DOHH2 (cell line): ENCODE results near the gene GINS2.

Experiments
- H3F3A ChIP-seq: fragments of 200-600 bp; sonication (generic), shearing (Covaris generic); 2 replicates; pipeline ENCODE4 v1.6.0; 2016; ENCODE audit warnings: antibody characterized with exemption, mild to moderate bottlenecking; ENCODE audit not compliant: control insufficient read depth, insufficient read depth
- H3K27ac ChIP-seq: fragments of 200-600 bp; sonication (generic); 2 replicates; pipeline ENCODE4 v1.5.1; 2014; ENCODE audit warnings: low read depth, mild to moderate bottlenecking, low read length, moderate library complexity
- H3K27me3 ChIP-seq: fragments of 200-600 bp; sonication (generic); 2 replicates; pipeline ENCODE4 v1.6.1; 2014; ENCODE audit warnings: mild to moderate bottlenecking, low read length, mixed read lengths; ENCODE audit not compliant: control insufficient read depth
- H3K36me3 ChIP-seq: fragments of 200-600 bp; sonication (generic); 2 replicates; pipeline ENCODE4 v1.6.1; 2014; ENCODE audit warnings: mild to moderate bottlenecking, low read length, moderate library complexity, mixed read lengths; ENCODE audit not compliant: control insufficient read depth
- H3K4me1 ChIP-seq: fragments of 200-600 bp; sonication (generic); 2 replicates; pipeline ENCODE4 v1.6.1; 2014; ENCODE audit warnings: mild to moderate bottlenecking, low read length, mixed read lengths; ENCODE audit not compliant: control insufficient read depth
- H3K4me2 ChIP-seq: fragments of 200-600 bp; sonication (generic); 2 replicates; pipeline ENCODE4 v1.6.0; 2014; ENCODE audit warnings: mild to moderate bottlenecking, low read length, moderate library complexity
- H3K4me3 ChIP-seq: fragments of 200-600 bp; sonication (generic); 2 replicates; pipeline ENCODE4 v1.5.1; 2014; ENCODE audit warnings: mild to moderate bottlenecking, low read length, mixed read lengths
- H3K79me2 ChIP-seq: fragments of 200-600 bp; sonication (generic); 2 replicates; pipeline ENCODE4 v1.6.1; 2014; ENCODE audit warnings: mild to moderate bottlenecking, low read length, mixed read lengths; ENCODE audit not compliant: control insufficient read depth
- H3K9me2 ChIP-seq: fragments of 200-600 bp; sonication (generic); replicated peaks from 2 replicates; pipeline ENCODE4 v1.6.1; 2014; ENCODE audit warnings: mild to moderate bottlenecking, low read length, mixed read lengths; ENCODE audit not compliant: control insufficient read depth
- H3K9me3 ChIP-seq: fragments of 200-600 bp; sonication (generic); 2 replicates; pipeline ENCODE4 v1.6.1; 2014; ENCODE audit warnings: antibody characterized with exemption, low read length, mixed read lengths; ENCODE audit not compliant: control insufficient read depth, insufficient read depth
- H4K20me1 ChIP-seq: fragments of 200-600 bp; sonication (generic); 2 replicates; pipeline ENCODE4 v1.6.0; 2014; ENCODE audit warnings: low read depth, mild to moderate bottlenecking, antibody characterized with exemption, low read length, moderate library complexity; ENCODE audit not compliant: control insufficient read depth, insufficient read depth
- EZH2phosphoT487 ChIP-seq: fragments of 200-600 bp; sonication (generic); IDR thresholded peaks from 2 replicates; pipeline ENCODE4 v1.6.1; 2017; ENCODE audit warnings: borderline replicate concordance, mild to moderate bottlenecking, antibody characterized with exemption, low read length, moderate library complexity, mixed read lengths
- TF ChIP-seq, protein P1 (sequence below): fragments of 200-600 bp; sonication (generic); IDR thresholded peaks from one replicate; pipeline ENCODE4 v1.5.1; 2014; ENCODE audit warnings: antibody characterized with exemption, mild to moderate bottlenecking, low read depth, low read length; ENCODE audit not compliant: poor library complexity, severe bottlenecking

The GINS2 gene

GRCh38 chr16:85675251-85675874, 13.4 kb downstream of the GINS2 start:
- Histone ChIP-seq H3K36me3 (peaks cover 94% of the 10 kb centered on the region), H3K4me3 (no peak overlapping the region), H3K27ac (no peak overlapping the region), H3K79me2 (peaks cover 6% of the 10 kb centered on the region; the same call in 1 of the 2 replicates), H3K9me3 (no peaks in the 10 kb centered on the region), H3K4me2 (no peak overlapping the region), H3F3A (peaks cover 4% of the 10 kb centered on the region; the same call in 1 of the 2 replicates), H3K27me3 (no peaks in the 10 kb centered on the region), H4K20me1 (0 out of 2 replicates have a peak, but pooled peaks cover 3% of the 10 kb centered on the region), H3K9me2 (no peaks in the 10 kb centered on the region), H3K4me1 (no peaks in the 10 kb centered on the region)
- TF ChIP-seq EZH2phosphoT487: no peak
- TF ChIP-seq, protein P1, sequence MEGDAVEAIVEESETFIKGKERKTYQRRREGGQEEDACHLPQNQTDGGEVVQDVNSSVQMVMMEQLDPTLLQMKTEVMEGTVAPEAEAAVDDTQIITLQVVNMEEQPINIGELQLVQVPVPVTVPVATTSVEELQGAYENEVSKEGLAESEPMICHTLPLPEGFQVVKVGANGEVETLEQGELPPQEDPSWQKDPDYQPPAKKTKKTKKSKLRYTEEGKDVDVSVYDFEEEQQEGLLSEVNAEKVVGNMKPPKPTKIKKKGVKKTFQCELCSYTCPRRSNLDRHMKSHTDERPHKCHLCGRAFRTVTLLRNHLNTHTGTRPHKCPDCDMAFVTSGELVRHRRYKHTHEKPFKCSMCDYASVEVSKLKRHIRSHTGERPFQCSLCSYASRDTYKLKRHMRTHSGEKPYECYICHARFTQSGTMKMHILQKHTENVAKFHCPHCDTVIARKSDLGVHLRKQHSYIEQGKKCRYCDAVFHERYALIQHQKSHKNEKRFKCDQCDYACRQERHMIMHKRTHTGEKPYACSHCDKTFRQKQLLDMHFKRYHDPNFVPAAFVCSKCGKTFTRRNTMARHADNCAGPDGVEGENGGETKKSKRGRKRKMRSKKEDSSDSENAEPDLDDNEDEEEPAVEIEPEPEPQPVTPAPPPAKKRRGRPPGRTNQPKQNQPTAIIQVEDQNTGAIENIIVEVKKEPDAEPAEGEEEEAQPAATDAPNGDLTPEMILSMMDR: no peak

- Histone ChIP-seq H3K79me2 (peaks cover 5% of the 10 kb centered on the region; the same call in 1 of the 2 replicates), H3K4me1 (no peaks in the 10 kb centered on the region), H3F3A (peaks cover 4% of the 10 kb centered on the region; the same call in 1 of the 2 replicates), H3K9me2 (no peaks in the 10 kb centered on the region), H3K27ac (no peak overlapping the region), H4K20me1 (0 out of 2 replicates have a peak, but pooled peaks cover 3% of the 10 kb centered on the region), H3K9me3 (no peaks in the 10 kb centered on the region), H3K36me3 (peaks cover 94% of the 10 kb centered on the region), H3K27me3 (no peaks in the 10 kb centered on the region), H3K4me2 (no peak overlapping the region), H3K4me3 (no peak overlapping the region)
- TF ChIP-seq EZH2phosphoT487: no peak
- TF ChIP-seq, protein P1: no peak
Observed at GRCh38 chr16:85674828-85675227, 13.9 kb downstream of the GINS2 start.

DNA sequence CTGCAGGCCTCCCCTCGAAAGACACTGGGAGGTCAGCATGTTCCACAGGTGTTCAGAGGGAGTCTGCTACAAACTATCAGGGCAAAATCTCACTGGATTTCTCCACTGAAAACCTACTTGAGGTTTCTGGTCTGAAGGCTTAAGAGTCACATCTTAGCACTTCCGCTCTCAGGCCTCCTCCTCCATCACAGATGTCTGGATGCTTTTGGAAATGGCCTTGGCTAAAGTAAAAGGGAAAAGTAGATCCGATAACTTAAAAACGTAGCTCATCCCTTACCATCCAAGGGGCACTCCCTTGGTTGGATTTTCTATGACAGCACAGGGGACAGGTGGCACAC, 14.4 kb downstream of the GINS2 start:
- H3K27ac ChIP-seq: no peak overlapping the region
- 0 out of 2 replicates have a peak, but pooled peaks cover 3% of the 10 kb centered on the region for H4K20me1 ChIP-seq
- no peaks in the 10 kb centered on the region for H3K9me3 ChIP-seq
- no peaks in the 10 kb centered on the region for H3K9me2 ChIP-seq
- H3K27me3 ChIP-seq: no peaks in the 10 kb centered on the region
- H3K4me2 ChIP-seq: no peak overlapping the region
- H3K36me3 ChIP-seq: peaks cover 94% of the 10 kb centered on the region
- 0 out of 2 replicates have a peak, but pooled peaks cover 4% of the 10 kb centered on the region for H3K79me2 ChIP-seq
- H3K4me1 ChIP-seq: no peaks in the 10 kb centered on the region
- no peak overlapping the region for H3K4me3 ChIP-seq
- TF ChIP-seq EZH2phosphoT487: no peak
- TF ChIP-seq, protein P1: no peak
- H3F3A ChIP-seq: peaks cover 4% of the 10 kb centered on the region; the same call in 1 of the 2 replicates
